Kasumi-1 (cell line): ENCODE data around the gene KRT36.

Experiments
- DNase-seq, 2 experiments: peaks; one replicate each; lab custom pipeline; 2025; lab: John Stamatoyannopoulos, UW

The KRT36 gene

DNA sequence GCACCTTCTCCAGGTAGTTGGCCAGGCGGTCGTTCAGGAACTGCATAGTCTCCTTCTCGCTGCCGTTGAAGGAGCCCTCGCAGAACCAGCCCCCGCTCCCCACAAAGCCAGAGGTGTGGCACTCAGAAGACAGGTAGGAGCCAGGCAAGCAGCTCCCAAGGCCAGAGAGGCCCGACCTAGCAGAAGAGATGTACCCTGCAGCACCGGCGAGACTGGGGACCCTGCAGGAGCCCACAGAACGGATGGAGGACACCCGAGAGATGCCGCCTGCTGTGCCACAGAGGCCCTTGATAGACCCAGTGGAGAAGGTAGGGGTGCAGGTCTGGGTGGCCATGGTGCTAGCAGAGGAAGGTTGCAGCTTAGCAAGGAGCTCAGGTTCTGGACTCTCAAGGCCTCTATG, at the start of gene KRT36:
Gene KRT36 (minus strand): TSS at position 380 of the 400 bp plus-strand sequence. CDS start 46 bp downstream, at position 334.
- no peak for DNase-seq

DNA sequence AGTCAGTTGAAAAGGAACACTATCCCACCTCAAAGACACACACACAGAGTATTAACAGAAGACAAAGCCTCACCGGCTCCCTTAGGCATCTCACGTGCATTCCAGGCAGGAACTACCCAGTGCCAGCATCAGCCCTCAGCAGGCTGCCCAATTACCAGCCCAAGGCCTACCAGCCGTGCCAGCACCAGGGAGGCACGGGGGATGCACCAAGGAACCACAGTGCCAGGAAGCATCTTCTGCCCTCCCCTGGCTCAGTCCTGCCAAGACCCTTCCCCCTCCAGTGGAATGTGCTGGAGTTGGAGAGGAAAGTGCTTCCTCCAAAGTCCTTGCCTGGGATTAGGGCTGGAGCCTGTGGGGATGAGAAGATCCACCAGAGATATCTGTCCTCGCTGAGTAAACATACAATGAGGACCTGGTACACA, 49.4 kb upstream of the KRT36 start:
- no peak for DNase-seq

DNA sequence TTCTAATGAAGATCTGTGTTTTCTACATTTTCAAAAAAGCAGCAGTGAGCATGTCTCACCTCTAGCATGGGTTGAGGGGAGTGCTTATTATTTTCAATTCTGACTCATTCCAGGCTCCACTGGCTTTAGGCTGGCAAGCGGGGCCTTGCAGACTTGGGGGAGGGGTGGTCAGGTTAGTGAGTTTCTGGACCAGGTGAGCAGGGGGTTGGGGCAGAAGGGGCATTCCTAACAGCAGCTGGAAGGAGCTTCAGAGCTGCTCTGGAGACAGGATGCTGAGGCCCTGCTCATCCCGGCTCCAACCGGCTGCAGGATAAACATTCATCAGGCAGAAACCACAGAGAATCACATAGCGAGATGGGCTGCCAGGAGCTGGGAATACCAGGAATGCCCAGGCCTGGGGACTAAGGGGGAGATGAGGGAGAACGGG, 48.9 kb upstream of the KRT36 start:
- no peak for DNase-seq

DNA sequence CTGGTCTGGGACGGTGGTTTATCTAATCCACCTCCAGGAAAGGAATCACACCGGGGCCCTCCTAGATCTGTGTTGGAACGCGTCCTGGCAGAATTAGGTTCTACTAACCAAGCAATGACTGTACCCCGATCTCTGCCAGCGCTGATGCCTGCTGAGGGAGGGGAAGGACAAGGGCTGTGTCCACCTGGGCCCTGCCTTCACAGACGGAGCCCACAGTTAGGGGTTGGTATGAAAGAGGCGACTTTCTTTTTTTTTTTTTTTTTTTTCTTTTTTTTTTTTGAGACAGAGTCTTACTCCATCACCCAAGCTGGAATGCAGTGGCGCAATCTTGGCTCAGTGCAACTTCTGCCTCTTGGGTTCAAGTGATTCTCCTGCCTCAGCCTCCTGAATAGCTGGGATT, 48.3 kb upstream of the KRT36 start:
- no peak for DNase-seq

DNA sequence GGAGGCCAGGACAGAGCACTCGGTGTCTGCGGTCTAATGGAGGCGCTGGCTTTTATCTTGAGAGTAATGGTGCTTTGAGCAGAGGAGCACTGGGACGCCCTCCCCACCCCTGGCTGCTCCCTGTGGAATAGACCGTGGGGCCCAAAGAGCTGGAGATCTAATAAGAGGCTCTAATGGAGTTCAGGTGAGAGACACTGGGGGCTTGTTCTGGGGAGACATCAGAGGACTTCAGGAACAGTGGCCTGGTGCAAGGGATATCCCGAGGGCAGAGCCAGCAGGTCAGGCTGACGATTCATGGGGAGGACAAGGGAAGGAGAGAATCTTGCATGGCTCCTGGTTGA, 47.9 kb upstream of the KRT36 start:
- no peak for DNase-seq

DNA sequence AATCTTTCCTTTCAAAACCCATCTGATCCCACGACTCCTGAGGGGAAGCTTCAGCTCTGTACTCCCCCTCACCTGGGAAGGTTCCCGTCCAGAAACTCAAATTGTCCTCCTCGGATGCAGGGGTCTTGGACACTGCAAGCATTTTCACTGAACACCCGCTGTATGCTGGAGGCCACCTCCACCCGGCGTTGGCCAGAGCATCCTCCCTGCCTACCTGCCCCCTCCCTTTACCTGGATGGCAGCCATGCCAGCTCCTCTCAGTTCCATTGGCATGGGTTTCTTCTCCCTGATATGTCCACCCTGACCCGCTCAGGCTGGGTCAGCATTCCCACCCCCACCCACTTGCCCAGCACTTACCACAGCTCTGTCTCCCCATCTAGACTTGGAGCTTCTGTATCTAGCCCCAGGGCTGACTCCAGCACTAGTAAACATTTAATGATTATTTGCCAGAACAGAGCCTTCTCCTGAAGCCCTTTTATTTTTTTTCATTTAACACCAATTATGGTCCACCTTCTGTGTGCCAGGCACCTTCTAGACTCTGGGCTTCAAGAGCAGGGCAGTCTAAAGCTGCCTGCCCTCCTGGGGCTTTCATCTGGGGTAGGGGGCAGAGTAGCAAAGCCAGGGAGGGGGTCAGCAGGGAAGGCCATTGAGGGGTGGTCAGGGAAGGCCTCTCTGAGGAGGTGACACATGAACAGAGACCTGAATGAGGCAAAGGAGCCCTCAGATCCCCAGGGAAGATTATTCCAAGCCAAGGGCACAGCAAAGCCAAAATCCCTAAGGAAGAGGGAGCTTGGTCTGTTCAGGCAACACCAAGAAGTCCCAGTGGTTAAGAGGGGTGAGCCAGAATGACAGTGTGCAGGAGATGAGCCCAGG, 47.3 kb upstream of the KRT36 start:
- no peak for DNase-seq

DNA sequence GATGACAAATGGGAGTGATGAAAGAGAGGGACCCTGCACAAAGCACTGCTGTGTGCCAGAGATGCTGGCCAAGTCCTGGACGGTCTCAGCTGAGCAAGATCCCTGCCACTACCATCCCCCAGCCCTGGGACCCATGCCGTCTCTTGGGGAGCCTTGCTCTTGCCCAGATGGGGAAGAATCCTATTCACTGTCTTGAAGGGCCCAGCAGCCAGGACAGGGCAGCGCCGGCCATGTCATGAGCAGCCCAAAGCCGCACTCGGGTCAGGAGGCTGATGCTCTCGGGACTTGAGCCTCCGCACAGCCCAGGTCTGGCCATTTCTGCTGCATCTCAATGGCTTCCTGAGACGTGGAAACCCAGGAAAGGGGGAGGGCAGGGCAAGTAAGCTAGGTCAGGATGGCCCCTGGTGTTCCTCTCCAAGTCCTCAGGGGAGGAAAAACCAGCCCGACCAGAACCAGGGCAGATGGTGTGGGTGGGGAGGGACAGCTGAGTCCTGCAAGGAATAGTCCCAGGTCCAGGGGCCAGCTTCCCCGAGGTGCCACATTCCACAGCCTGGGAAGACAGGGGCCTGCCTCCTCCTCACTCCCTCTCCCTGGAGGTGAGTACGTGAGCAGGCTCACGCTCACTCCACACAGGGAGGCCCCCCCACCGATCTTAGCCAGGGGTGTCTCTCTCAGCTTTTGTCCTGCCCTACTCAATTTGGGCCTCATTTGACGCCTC, 46.2 kb upstream of the KRT36 start:
- no peak for DNase-seq

DNA sequence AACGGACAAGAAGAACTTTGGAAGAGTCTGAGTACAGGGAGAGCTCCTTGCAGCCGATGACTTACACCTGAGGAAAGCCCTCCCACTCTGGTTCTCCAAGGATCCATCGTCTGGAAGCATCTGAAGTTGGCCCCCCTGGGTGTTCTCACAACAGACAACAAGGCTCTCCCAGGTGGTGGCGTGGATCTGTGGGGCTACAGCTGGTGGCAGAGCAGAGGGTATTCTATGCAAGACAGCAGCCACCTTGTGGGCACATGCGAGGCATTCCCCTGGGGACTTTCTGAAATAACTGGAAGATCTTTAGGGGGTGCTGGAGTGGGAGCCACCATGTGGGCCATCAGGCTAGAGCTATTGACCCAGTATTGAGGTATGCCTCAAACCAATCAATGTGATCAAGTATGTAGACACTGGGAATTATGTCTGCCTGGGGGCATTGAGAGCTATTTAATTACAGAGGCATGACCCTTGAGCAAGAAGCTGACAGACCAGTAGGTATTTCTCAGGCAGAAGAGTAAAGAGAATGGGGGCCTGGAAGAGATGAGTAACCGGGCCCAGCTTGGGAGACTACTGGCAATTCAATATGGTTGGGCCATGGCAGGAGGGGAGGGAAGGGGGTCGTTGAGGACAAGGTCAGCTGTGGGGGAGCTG, 45.3 kb upstream of the KRT36 start:
- DNase-seq = no peak

DNA sequence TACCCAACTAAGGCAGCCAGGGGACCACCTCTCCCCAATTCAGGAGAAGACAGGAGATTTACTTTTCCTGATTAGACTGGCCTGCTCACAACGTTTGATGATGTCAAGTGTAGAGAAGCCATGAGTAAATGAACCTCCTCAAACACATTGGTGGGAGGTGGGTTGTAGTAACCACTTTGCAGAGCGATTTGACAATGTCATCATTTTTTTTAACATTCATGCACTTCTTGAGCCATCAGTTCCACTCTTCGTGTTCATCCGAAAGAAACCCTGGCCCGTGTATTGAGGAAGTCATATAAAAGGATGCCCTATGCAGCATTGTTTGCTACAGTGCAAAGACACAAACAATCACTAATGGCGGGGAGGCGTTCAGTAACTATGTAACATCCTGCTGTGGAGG, 43.9 kb upstream of the KRT36 start:
- no peak for DNase-seq

DNA sequence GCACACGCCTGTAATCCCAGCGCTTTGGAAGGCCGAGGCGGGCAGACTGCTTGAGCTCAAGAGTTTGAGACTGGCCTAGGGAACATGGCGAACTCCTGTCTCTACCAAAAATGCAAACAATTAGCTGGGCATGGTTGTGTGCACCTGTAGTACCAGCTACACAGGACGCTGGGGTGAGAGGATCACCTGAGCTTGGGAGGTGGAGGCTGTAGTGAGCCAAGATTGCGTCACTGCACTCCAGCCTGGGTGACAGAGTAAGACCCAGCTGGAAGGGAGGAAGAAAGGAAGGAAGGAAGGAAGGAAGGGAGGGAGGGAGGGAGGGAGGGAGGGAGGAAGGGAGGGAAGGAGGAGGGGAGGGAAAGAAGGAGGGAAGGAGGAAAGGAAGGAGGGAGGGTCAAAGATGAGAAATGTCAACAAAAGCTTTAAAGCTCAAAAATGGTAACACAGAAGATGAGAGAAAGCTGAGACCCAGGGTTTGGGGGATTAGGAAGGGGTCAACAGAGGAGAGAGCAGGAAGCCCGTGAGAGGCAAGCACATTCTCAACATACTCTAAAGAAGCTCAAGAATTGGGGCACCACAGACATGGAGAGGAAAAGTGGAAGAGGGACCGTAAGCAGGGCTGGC, 43.3 kb upstream of the KRT36 start:
- DNase-seq = no peak

DNA sequence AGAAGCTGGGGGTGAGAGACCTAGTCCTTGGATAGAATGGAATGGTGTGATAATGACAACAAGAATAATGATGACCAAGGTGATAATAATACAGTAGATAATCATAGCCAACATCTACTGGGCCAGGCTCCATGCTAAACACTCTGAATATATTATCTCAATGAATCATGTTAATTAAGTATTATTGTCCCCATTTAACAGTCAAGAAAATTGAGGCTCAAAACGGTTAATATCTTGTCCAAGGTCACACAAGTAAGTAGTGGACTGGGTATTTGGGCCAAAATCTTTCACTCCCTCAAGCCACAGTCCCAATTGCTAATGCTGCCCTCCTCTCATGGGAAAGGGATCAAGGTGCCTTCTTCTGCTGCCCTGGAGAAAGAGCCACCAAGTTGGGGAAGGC, 42.3 kb upstream of the KRT36 start:
- DNase-seq = no peak

DNA sequence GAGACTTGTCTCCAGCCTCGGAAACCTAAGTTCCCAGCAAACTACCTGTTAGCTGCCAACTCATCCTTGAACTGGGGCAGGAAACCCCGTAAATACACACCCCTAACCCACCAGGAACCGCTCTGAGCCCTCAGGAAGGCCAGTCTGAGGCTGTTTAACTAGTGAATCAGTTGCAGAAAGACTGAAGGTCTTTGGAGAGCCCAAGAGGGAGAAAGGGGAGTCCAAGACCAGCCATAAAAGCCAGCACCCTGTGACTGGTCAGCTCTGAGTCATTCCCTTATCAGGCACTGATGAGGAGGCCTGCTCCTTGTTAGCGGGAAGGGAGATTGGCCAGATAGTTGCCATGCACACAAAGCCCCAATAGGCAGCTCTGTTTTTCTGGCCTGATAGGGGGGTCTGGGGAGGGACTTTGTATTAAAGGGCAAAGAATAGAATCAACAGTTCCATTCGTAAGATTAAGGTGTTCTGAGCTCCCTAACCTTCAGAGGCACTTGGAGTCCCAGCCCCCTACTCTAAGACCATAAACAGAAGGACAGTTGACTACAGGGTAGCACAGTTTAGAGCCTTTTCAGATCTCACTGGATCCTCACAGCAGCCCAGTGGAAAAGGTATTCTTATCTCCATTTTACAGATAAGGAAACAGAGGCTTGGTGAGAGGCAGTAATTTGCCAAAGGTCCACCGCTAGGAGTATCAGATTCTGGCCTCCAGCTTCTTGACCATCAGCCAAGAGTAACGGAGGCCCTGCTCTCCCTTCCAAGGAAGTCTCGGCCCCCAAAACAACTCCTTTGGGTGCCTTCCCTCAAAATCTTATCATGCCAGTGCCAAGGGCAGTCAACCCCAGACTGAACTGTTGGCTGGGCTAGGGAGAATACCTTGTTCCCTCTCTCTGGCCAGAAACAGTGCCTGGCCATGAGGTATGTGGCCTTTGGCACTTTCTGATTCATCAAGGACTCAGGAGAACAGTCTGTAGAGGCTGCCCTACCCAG, 40.6 kb upstream of the KRT36 start:
- DNase-seq = no peak

DNA sequence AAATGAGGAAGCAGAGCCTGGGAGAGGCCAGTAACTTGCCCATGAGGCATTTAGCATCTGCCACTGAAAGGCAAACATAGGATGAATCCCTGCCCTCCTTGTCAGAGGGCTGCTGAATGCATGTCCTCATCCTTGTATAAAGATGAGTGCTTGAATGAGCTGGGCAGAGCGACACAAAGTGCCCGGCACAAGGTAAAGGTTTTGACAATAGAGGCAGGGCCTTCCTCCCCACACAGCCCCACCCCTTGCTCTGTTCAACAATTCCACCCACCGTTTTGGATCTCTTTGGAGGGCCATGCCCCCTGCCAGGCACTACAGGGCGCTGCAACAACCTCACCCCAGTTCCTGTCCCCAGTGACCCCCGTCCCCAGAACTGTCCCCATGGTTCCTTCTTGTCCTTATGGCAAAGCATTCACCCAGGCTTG, 39.8 kb upstream of the KRT36 start:
- DNase-seq = no peak

DNA sequence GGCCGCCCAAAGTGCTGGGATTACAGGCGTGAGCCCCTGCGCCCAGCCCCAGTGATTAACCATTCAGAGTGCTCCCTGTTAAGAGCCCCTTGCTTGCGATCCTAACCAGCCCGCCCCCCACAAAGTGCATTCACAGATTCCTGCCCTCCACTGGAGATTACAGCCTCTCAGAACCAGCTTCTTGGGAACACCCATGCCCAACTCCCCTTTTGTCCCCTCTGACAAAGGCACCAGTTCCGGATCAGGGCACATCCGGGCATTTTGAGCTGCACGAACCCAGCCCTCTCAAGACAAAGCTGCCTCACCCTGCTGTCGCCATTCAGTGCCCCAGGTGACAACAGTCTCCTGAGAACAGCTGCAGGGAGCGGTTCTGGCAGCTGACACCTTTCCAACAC, 39.2 kb upstream of the KRT36 start:
- DNase-seq = no peak

DNA sequence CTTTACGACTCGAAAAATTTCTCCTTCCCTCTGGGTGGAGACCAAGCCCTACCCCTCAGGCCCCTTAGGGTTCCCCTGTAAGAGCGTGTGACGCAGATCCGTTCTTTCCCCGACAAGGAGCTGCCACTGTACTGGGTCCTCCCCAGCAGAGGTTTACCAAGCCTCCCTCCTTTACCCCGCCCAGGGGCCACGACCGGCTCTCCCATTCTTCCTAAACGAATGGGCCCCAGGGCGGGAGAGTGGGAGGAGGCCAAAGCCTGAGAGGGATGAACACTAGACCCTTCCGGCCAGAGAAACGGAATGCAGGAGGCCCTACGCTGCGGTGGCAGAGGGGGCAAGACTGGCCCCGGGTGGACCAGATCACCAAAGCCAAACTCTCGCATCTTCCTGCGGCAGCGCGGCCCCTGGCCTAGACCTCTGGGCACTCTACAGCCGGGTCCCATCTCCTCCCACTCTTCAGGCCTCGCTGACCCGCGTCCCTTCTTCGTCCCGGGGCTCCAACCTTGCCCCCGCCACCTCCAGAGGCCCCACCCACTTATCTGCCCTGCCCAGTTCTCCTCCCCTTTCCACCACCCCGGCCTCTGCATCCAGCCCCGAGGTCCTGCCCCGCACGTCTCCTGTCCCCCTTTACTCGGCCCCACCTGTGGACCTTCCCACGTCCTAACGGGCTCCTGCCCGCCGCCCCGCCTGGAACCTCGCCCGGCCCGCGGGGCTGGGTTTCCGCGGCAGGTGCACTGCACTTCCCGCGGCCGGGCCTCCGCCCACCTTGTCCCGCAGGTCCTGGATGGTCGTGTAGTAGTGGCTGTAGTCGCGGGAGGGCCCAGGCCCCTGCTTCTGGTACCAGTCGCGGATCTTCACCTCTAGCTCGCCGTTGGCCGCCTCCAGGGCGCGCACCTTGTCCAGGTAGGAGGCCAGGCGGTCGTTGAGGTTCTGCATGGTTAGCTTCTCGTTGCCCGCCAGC, 37.6 kb upstream of the KRT36 start:
- DNase-seq = no peak

DNA sequence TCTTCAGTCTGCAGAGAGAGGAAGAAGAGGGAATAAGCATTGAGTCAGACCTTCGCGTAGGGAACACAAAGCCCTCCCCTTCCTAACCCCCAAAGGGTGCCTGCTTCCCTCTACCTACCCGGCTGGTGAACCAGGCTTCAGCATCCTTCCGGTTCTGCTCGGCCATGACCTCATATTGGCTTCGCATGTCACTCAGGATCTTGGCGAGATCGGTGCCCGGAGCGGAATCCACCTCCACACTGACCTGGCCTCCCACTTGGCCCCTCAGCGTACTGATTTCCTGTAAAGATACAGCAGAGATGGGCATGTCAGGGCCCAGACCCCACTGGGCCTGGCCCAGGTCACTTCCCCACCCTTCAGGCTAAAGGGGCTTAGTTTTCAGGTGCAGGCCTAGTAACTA, 34.6 kb upstream of the KRT36 start:
- DNase-seq = no peak

DNA sequence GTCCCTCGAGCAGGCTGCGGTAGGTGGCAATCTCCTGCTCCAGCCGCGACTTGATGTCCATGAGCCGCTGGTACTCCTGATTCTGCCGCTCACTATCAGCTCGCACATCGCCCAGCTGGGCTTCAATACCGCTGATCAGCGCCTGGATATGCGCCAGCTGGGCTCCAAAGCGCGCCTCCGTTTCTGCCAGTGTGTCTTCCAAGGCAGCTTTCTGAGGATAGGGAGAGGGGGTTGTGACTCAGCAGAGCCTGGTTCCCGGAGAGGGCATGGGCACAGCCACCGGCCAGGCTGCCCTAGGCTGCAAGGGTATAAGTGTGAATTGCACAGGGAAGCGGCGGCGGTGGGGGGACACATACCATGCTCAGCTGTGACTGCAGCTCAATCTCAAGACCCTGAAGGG, 34.1 kb upstream of the KRT36 start:
- no peak for DNase-seq

DNA sequence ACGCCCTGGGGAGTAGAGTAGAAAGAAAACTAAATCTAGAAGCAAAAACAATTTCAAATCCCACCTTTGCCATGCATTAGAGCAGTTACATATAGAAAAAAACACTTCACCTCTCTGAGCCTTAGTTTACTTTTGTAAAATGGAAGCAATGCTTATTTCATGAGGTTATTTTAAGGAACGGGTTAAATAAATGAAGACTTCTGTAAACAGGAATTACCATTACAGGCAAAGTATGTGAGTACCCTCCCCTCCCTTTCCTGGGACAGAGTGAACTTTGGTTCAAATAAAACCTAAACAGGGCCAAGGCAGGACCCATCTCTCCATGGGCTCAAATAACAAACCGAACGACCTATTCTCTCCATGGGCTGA, 33.5 kb upstream of the KRT36 start:
- DNase-seq = no peak

DNA sequence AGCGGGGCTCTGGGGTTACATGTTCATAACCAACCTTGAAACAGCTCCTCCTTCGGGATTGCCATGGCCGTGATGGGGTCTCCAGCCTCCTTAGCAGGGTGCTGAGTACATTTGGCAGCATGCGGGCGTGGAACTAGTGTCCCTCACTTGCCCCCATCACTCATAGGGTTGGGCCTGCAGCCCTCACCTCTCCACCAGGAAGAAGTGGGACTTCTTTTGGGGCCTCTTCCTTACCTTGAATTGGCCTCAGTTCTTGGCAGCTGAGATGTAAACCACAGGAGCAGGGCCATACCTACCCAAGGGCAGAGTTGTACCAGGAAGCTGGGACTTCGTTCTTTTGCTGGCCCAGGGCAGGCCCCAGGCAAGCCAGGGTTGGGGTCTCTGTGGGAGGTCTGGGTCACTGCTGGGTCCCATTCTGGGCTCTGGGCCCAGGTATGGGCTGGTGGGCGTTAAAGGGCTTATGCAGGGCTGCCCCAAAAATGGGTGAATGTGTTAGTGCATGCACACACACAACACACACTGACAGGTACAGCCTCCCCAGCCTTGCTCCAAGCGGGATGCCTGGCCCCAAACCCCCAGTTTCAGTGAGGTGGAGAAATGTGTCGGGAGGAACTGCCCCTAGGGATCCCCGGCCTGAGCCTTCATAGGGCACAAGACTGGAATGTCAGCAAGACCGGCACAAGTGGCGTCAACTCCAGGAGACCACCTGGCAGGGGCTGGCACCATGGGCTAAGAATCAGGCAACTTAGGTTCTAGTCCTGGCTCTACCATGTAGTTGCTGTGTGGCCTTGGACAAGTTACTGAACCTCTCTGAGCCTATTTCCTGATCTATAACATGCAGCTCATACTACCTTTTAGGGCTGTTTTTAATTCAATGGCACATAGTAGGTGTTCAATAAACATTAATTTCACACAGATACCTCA, 32.9 kb upstream of the KRT36 start:
- DNase-seq = no peak
